AG09309 (cell line): ENCODE measurements around the gene STK31.
"Not testable (repeated sequence)": the region's sequence is repeated elsewhere in the genome, so short reads cannot be mapped to it uniquely, and the experiment has no call there.

Experiments used
- DNase-seq: peaks from one replicate; pipeline ENCODE4 v3.0.0-alpha.2; 2010; ENCODE audit warnings: low read depth
- H3K4me3 ChIP-seq: 2 replicates; pipeline ENCODE4 v1.5.1; 2011; ENCODE audit warnings: mild to moderate bottlenecking, low read depth, low read length, moderate library complexity; ENCODE audit not compliant: control insufficient read depth
- CTCF ChIP-seq: IDR thresholded peaks from 2 replicates; pipeline ENCODE4 v1.5.1; 2011; ENCODE audit warnings: mild to moderate bottlenecking, low read depth, low read length, inconsistent platforms; ENCODE audit not compliant: insufficient read depth, control insufficient read depth; ENCODE audit errors: missing control alignments

The STK31 gene

GRCh38 chr7:23768022-23768421 is 58.0 kb downstream of the STK31 start:
- TF ChIP-seq CTCF: no peak
- DNase-seq: no peak

GRCh38 chr7:23779185-23779800 is 69.3 kb downstream of the STK31 start:
- not testable (repeated sequence) for DNase-seq, H3K4me3 ChIP-seq

More at GRCh38 chr7:23768022-23768421, 58.0 kb downstream of the STK31 start:
- no peak overlapping the region for H3K4me3 ChIP-seq

- DNase-seq: no peak
- no peak for TF ChIP-seq CTCF
- H3K4me3 ChIP-seq: no peak overlapping the region
Observed at GRCh38 chr7:23783115-23783514, 73.1 kb downstream of the STK31 start.

GRCh38 chr7:23787272-23787671 is 77.3 kb downstream of the STK31 start:
- no peak overlapping the region for H3K4me3 ChIP-seq
- TF ChIP-seq CTCF: no peak
- DNase-seq: no peak

GRCh38 chr7:23788843-23789242 is 78.8 kb downstream of the STK31 start:
- H3K4me3 ChIP-seq: no peak overlapping the region
- DNase-seq: no peak

GRCh38 chr7:23791721-23792120 is 81.7 kb downstream of the STK31 start:
- H3K4me3 ChIP-seq: no peak overlapping the region
- DNase-seq: no peak
- TF ChIP-seq CTCF: no peak

More at GRCh38 chr7:23788843-23789242, 78.8 kb downstream of the STK31 start:
- TF ChIP-seq CTCF: no peak

GRCh38 chr7:23802720-23803397 is 92.8 kb downstream of the STK31 start:
- no peak for DNase-seq
- no peak for TF ChIP-seq CTCF
- no peak overlapping the region for H3K4me3 ChIP-seq
